ENCODE data around the gene SV2C.
A peak's percentile ranks its signal among the peaks of the same experiment; 100 is the strongest.

SV2C gene

DNA sequence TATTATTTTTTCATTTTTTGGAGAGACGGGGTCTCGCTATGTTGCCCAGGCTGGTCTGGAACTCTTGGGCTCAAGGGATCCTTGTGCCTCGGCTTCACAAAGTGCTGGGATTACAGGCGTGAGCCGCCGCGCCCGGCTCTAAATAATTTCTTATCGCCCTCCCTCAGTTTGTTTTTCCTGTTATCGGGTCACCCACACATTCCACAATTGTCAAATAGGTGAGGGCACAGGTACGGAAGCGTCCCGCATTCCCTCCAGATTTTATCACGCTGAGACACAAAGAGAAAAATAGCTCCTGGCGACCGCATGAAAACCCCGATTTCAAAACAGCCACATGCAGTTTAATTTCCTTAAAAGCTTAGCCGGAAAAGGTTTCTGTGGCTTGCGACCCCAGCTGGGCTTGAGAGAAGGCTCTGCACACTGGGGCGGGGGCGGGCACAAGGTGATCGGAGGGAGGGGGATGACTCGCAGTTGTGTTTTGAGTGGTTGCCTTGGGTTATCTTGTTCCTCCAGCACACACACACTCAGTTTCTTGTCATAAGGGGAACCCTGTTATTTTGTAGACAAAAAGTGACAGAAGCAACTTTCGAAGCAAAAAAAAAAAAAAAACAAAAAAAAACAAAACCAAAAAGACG lies 319.2 kb downstream of the SV2C start:
- DNase-seq (ENCODE audit: extremely low read depth in 1 of 2, low read depth in 1 of 2) = peak; percentile 73 to 88

- DNase-seq (ENCODE audit: extremely low read depth in 1 of 2, low read depth in 1 of 2) = peak; percentile 62 to 79
Measured at GRCh38 chr5:76402886-76403765, 319.9 kb downstream of the SV2C start, which contains the start of gene IQGAP2. Gene IQGAP2 (plus strand): TSS chr5:76403285. CDS start chr5:76403546, 261 bp downstream.
